ENCODE results near the gene TP53TG3. TPM values are rescaled to one million over a fixed set of nuclear protein-coding genes. Genes with fewer than 3 reads are reported as not detected.

Gene TP53TG3
- polyA plus RNA-seq, 1 donor (not counting 4 experiments of a cell fraction or from before 2014, with no cell fraction given), result not detected

Small RNA genes lying within 50 kb of the gene (small RNA-seq; reads per million reads assigned to genes)
- gene AC138907.6 (ENCODE audit: insufficient read length in 3 of 3, low read depth in 3 of 3, low replicate concordance in 1 of 3), result 0 reads per million in 3 experiments
